GM18909 (cell line): ENCODE data around the gene ACTN4.
"Not testable (repeated sequence)": the region's sequence is repeated elsewhere in the genome, so short reads cannot be mapped to it uniquely, and the experiment has no call there.

Source experiments
- ATAC-seq: cut with Tn5 transposase; IDR thresholded peaks from one replicate; pipeline ENCODE4 v1.9.1; 2021; ENCODE audit warnings: mild to moderate bottlenecking; ENCODE audit not compliant: unreplicated experiment, poor library complexity

The ACTN4 gene

DNA sequence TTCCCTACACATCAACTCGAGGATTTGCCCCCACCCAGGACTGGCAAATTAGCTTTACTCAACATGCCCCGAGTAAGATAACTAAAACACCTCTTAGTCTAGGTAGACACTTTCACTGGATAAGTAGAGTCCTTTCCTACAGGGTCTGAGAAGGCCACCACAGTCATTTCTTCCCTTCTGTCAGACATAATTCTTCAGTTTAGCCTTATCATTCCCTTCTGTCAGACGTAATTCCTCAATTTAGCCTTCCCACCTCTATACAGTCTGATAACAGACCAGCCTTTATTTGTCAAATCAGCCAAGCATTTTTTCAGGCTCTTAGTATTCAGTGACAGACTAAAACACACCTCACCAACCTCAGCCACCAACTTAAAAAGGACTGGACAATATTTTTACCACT is 106.3 kb downstream of the ACTN4 start:
- not testable (repeated sequence) for ATAC-seq

DNA sequence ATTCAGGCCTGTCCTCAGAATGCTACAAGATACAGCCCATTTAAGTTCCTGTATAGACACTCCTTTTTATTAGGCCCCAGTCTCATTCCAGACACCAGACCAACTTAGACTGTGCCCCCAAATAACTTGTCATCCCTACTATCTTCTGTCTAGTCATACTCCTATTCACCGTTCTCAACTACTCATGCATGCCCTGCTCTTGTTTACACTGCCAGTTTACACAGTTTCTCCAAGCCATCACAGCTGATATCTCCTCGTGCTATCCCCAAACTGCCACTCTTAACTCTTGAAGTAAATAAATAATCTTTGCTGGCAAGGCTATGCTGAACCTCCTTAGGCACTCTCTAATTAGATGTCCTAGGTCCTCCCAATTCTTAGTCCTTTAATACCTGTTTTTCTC is 106.7 kb downstream of the ACTN4 start:
- not testable (repeated sequence) for ATAC-seq

DNA sequence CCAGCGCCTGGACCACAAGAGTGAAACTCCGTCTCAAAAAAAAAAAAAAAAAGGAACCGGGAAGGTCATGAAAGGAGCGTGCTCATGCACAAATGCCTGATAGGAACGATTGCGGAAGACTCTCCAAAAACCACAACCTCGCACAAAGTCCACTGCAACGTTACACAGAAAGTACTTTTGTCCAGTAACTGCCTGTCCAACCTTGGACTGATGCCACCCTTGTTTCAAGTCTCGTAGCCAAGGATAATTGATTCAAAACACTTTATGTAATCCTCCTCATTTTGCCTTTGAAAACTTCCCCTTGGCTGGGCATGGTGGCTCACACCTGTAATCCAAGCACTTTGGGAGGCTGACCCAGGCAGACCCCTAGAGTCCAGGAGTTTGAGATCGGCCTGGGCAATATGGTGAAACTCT is 112.1 kb downstream of the ACTN4 start:
- ATAC-seq, result no peak

DNA sequence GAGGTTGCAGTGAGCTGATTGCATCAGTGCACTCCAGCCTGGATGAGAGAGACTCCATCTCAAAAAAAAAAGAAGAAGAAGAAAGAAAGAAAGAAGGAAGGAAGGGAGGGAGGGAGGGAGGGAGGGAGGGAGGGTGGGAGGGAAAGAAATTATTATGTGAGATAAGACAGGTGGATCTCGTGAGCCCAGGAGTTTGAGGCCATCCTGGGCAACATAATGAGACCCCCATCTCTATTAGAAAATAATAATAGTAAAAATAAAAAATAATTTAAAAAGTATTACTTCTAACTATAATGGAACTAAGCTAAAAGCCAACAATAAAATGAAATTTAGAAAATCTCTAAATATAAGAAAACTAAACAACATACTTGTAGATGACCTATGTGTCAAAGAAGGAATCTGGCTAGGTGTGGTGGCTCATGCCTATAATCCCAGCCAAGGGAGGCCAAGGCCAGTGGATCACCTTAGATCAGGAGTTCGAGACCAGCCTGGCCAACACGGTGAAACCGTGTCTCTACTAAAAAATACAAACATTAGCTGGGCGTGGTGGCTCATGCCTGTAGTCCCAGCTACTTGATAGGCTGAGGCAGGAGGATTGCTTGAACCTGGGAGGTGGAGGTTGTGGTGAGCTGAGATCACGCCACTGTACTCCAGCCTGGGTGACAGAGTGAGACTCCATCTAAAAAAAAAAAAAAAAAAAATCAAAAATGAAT is 113.5 kb downstream of the ACTN4 start:
- ATAC-seq, result not testable (repeated sequence)

DNA sequence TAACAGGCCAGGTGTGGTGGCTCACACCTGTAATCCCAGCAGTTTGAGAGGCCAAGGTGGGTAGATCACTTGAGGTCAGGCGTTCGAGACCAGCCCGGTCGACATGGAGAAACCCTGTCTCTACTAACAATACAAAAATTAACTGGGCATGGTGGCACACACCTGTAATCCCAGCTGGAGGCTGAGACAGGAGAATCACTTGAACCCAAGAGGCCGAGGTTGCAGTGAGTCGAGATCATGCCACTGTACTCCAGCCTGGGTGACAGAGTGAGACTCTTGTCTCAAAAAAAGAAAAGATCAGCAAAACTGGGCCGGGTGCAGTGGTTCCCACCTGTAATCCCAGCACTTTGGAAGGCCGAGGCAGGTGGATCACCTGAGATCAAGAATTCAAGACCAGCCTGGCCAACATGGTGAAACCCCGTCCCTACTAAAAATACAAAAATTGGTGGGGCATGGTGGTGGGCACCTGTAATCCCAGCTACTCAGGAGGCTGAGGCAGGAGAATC is 114.5 kb downstream of the ACTN4 start:
- not testable (repeated sequence) for ATAC-seq

DNA sequence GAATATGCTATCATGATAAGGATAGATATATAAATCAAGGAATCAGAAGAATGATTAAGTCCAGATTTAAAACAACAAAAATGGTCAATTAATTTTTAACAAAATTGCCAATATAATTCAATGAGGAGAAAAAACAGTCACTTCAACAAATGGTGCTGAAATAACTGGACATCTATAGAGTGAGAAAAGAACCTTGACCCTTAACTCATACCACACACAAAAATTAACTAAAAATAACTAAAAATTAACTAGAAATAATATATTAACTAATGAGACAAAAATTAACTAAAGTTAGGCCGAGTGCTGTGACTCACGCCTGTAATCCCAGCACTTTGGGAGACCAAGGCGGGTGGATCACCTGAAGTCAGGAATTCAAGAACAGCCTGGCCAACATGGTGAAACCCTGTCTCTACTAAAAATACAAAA is 116.4 kb downstream of the ACTN4 start:
- no peak for ATAC-seq

DNA sequence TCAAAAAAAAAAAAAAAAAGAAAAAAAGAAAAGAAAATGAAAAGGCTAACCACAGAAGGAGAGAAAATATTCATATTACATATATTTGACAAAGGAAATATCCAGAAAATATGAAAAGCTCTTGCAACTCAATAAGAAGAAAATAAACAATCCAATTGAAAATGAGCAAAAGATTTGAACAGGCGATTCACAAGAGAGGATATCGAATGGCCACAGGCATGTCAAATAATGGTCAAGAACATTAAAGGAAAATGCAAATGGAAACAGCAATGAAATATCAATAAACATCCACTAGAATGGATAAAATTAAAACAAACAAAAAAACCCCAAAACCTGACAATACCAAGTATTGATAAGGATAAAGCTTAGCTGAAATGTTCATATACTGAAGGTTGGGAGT is 117.8 kb downstream of the ACTN4 start:
- ATAC-seq, result no peak

DNA sequence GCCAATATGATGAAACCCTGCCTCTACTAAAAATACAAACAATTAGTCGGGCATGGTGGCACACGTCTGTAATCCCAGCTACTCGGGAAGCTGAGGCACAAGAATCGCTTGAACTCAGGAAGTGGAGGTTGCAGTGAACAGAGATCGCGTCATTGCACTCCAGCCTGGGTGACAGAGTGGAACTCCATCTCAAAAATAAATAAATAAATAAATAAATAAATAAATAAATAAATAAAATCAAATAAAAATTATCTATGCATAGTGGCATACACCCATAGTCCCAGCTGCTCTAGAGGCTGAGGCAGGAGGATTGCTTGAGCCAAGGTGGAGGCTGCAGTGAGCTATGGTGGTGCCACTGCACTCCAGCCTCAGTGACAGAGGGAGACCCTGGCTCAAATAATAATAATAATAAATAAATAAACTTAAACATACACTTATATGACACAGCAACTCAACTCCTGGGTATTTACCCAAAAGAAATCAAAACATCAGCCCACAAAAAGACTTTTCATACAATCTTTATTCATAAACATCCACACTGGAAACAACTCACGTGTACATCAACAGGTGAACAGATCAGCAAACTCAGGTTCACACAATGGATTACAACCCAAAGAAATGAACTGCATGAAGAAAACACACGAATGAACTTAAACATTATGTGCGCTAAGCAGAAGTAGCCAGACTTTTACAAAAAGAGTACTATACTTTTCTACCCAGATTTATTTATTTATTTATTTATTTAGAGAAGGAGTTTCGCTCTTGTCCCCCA is 119.0 kb downstream of the ACTN4 start:
- ATAC-seq, result no peak

DNA sequence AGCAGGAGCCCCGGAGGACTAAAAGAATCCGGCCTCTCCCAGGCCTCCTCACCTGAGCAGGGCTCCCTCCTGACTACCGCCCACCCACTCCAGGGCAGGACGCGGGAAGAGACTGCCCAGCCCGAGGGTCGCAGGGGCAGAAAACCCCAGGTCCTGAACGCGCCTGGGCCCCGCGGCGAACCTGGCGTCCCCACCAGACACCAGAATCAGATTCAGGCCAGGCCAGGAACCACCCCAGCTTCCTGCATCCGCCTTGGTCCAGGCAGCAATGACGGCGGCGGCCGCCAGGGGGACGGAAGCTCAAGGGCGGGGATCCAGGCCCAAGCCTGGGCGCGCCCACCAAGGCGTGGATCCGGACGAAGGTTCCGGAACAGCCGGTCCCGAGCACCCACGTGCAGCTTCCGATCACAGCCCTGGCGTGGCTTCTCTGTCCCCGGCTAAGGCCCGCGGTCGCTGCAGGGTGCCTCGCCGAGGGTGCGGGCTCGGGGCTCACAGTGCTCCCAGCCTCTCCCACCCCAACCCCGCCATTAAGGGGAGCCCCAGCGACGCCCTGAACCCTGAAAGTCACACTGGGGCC is 122.3 kb downstream of the ACTN4 start:
- ATAC-seq, result no peak

DNA sequence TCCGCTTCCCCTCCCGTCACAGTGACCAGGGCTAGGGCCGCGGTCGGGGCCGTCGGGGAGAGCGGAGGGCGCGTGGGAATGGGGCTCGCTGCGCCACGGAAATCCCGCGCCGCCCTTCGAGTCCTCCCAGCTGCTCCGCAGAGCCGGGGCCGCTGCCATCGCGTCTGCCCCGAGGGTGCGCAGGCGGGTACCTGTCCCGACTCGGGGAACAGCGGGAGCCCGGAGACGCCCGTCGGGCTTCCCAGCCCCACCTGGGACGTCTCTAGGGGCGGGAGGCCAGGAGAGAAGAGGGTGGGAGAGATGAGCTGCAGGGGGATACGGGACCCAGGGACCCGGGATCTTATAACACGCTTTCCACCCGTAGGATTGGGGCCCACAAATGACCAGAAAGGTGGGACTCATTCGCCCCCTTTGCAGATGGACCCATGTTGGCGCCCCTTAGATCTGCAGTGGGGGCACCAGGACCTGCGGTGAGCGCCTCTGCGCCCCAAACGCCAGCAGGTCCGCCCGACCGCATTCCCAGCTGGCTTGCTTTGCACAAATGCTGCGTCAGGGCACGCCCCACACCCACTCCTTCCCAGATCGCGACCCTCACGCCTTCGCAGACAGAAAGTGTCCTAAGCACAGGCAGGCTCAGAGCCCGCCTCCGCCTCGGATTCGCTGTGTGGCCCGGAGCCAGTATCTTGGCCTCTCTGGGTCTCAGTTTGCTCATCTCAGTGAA is 122.9 kb downstream of the ACTN4 start:
- ATAC-seq, result not testable (repeated sequence)

DNA sequence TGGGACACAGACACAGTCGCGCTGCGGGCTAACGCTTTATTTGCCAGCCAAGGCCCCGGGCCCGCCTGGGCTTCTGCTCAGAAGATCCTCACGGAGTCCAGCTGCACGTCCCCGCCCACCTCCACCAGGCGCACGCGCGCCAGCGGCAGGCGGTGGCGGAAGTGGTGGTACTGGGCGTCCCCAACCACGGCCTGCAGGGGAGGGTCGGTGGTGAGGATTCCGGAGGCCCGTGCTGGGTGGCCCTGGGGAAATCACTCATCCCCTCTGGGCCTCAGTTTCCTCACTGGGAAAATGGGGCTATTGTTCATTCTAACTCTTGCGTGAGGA is 123.5 kb downstream of the ACTN4 start:
- ATAC-seq, result not testable (repeated sequence)

DNA sequence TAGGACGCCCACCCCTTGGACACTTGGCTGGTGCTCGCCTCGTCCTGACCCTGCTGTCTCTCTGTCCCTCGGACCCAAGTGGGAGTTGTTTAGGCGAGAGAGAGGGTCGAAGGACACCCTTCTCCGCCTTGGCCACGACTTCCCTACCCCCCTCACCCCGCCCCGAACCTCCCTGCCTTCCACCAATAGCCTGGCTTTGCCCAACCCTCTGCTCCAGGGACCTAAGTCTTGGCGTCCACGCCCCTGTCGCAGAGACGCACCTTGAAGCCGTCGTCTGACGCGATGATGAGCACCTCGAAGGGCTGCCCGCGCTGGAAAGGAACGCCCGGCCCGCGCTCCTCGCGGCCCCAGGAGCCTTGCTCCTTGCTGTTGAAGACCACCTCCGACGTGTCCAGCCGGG is 124.1 kb downstream of the ACTN4 start:
- ATAC-seq, result not testable (repeated sequence)

DNA sequence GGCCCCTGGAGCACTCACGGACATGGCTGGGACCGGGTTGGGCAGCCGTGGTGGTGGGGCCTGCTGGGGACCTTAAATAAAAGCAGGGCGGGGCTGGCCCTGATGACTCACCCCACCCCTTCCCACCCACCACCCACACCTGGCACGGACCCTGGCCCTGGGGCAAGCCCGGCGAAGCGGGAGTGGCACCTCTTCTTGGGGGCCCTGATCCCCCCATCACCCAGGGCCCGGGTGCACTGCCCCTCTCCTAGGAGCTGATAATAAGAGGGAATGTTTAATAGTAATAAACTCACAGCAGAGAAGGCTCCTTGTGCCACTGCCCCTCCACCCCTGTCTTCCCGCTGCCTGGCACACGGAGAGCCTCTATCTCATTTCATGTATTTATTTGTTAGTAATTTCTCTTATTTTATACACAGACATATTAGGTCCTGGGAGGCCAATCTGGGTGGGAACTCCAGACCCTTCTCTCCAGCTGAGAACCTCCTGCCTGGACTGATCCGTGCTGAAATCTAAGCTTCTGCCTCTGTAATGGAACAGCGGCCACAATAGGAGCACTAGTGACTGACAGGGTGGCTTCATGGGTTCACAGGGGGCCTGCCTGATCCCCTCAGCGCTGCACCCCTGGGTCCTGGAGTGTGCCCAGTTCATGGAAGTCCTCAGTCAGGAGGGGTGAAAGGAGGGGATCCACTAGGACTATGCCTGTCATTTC is 126.2 kb downstream of the ACTN4 start, which contains the start of gene LGALS7:
Gene LGALS7 (minus strand): TSS at position 49 of the 709 bp plus-strand sequence. CDS start 25 bp downstream, at position 24.
- no peak for ATAC-seq

DNA sequence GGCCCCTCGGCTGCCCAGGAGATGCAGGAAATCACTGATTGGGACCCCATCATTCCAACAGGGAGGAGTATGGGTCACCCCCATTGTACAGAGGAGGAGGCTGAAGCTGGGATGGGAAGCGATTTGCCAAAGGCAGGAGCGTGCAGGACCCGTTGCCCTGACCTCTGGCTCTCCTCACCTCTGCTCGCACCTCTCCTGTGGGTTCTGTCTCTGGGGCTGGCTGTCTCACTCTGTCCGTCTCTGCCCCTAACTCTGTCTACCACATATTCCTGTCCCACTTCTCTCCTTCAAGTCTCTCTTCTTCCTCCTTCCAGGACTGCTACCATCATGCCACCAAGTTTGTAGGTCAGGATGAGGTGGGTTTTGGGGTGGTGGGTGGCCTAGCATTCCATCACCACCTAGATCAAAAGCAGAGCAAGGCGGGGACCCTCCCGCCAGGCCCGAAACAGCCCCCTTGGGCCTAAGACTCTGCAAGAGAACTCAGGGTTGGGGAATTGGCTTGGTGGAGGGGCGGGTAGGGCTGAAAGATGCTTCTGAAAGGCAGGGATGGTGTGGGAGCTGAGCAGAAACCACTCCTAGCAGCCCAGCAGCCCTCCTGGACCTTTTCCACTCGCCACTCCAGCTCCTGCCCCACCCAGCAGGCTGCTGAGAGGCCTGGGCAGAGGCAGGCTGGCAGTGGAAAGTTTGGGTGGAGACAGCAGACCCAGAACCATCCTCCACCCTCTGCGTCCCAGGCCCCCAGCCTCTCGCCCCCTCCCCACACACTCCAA is 126.9 kb downstream of the ACTN4 start:
- no peak for ATAC-seq

DNA sequence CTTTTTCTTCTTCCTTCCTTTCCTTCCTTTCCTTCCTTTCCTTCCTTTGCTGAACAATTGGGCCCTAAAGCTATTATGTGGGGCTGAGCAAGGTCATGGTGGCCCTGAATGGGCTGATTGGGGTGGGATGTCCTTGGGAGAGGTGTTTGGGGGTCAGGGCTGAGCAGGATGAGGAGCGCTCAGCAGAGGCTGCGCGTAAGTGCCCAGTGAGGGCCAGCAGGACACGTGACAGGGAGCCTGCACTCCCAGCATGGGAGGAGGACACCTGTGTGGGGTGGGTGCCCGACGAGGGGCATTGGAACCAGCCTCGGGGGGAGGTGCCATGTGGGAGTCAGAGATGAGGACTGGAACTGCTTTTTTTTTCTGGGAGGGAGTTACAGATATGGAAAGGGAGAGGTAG is 131.3 kb downstream of the ACTN4 start:
- no peak for ATAC-seq

DNA sequence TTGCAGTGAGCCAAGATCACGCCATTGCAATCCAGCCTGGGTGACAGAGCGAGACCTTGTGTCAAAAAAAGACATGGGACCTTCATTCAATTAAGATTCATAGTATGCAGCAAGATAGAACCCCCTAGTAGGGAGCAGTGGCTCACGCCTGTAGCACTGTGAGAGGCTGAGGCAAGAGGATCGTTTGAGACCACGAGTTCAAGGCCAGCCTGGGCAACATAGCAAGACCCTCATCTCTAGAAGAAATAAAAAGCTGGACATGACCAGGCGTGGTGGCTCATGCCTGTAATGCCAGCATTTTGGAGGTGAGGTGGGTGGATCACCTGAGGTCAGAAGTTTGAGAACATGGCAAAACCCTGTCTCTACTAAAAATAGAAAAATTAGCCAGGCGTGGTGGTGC is 133.0 kb downstream of the ACTN4 start:
- no peak for ATAC-seq

DNA sequence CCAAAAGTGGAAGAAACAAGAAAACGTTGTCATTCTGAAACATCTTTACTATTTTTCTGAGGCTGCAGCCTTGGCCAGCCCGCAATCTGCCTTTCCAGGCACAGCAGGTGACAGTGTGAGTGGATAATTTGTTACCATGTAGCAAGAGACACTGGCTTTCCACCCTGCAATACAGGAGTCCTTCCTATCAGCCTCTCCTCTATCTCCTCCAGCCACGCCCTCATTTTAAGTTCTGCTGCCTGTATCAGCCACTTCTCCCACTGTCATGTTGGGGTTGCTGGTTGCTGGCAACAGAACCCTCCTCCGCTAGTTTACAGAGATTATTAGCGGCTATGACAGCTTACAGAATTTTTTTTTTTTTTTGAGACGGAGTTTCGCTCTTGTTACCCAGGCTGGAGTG is 133.6 kb downstream of the ACTN4 start:
- no peak for ATAC-seq
